PC-9 (cell line): ENCODE measurements around the gene CAB39L. TPM values are rescaled to one million over a fixed set of nuclear protein-coding genes. Genes with fewer than 3 reads are reported as not detected.

Source experiments
- BruUV-seq: library from RNA; stranded (reverse); fragments of 400-500 nt; replicated peaks from 2 replicates; lab custom pipeline; 2021; lab: Mats Ljungman, UMichigan
- CTCF ChIA-PET: fragments of 300-600 bp; sonication (Branson Sonifier 250); formaldehyde crosslinking; loops from one replicate; lab custom pipeline; 2022; ENCODE audit warnings: antibody characterized with exemption; lab: Charles Lee
- POLR2A ChIA-PET: fragments of 300-600 bp; sonication (Branson Sonifier 250); formaldehyde crosslinking; loops from one replicate; lab custom pipeline; 2022; ENCODE audit warnings: antibody characterized with exemption; ENCODE audit not compliant: unreplicated experiment; lab: Charles Lee
- DNase-seq, 2 experiments: peaks; one replicate each; pipeline versions ENCODE4 v3.0.0 to v3.0.0-alpha.2; 2015 to 2022; ENCODE audit warnings: mixed read lengths in 1 of 2
- H2AFZ ChIP-seq: fragments of 200-600 bp; sonication (generic); 2 replicates; pipeline ENCODE4 v1.8.1; 2017; ENCODE audit warnings: antibody characterized with exemption
- H3F3A ChIP-seq: fragments of 200-600 bp; sonication (generic); 2 replicates; pipeline ENCODE4 v1.8.1; 2017; ENCODE audit warnings: antibody characterized with exemption, mild to moderate bottlenecking, low read depth; ENCODE audit not compliant: insufficient read depth
- H3K27ac ChIP-seq: fragments of 200-600 bp; sonication (generic); 2 replicates; pipeline ENCODE4 v1.6.1; 2016; ENCODE audit warnings: mixed run types
- H3K27me3 ChIP-seq: fragments of 200-600 bp; sonication (generic); 2 replicates; pipeline ENCODE4 v1.6.1; 2016; ENCODE audit warnings: low read depth, mixed run types; ENCODE audit not compliant: insufficient read depth
- H3K36me3 ChIP-seq: fragments of 200-600 bp; sonication (generic); 2 replicates; pipeline ENCODE4 v1.6.1; 2016; ENCODE audit warnings: low read depth, mixed run types
- H3K4me1 ChIP-seq: fragments of 200-600 bp; sonication (generic); replicated peaks from 2 replicates; pipeline ENCODE4 v1.6.1; 2016; ENCODE audit warnings: mixed run types; ENCODE audit not compliant: insufficient read depth
- H3K4me2 ChIP-seq: fragments of 200-600 bp; sonication (generic); 2 replicates; pipeline ENCODE4 v1.6.1; 2017; ENCODE audit warnings: mixed run types
- H3K4me3 ChIP-seq: fragments of 200-600 bp; sonication (generic); 2 replicates; pipeline ENCODE4 v1.6.1; 2016; ENCODE audit warnings: mixed run types
- H3K79me2 ChIP-seq: fragments of 200-600 bp; sonication (generic); 2 replicates; pipeline ENCODE4 v1.6.1; 2017; ENCODE audit warnings: low read depth, mixed run types
- H3K9me2 ChIP-seq: fragments of 200-600 bp; sonication (generic); 2 replicates; pipeline ENCODE4 v1.8.1; 2017; ENCODE audit warnings: mild to moderate bottlenecking; ENCODE audit not compliant: insufficient read depth
- H3K9me3 ChIP-seq: fragments of 200-600 bp; sonication (generic); 2 replicates; pipeline ENCODE4 v1.8.1; 2016; ENCODE audit warnings: low read depth; ENCODE audit not compliant: insufficient read depth
- H4K20me1 ChIP-seq: fragments of 200-600 bp; sonication (generic); 2 replicates; pipeline ENCODE4 v1.8.1; 2017; ENCODE audit not compliant: insufficient read depth
- EZH2 ChIP-seq: fragments of 200-600 bp; sonication (generic); IDR thresholded peaks from 2 replicates; pipeline ENCODE4 v1.8.0; 2017; ENCODE audit warnings: antibody characterized with exemption, low read depth
- intact Hi-C: fragments of 100-400 bp; cut with micrococcal nuclease; formaldehyde crosslinking; loops from one replicate; pipeline ENCODE4 v1.10.0; 2022; ENCODE audit not compliant: unreplicated experiment
- total RNA-seq: library from RNA; stranded (reverse); gene quantifications from 2 replicates; pipeline ENCODE4 v1.2.3, GENCODE V29; 2021
- TF ChIP-seq, protein P1 (sequence below): fragments of 200-600 bp; sonication (generic); conservative IDR thresholded peaks from 2 replicates; pipeline ENCODE4 v1.6.1; 2017; ENCODE audit warnings: mixed run types, antibody characterized with exemption, mild to moderate bottlenecking, moderate library complexity

Gene CAB39L
- total RNA-seq, 1 experiment from 2014 or later: 10.7 TPM

DNA sequence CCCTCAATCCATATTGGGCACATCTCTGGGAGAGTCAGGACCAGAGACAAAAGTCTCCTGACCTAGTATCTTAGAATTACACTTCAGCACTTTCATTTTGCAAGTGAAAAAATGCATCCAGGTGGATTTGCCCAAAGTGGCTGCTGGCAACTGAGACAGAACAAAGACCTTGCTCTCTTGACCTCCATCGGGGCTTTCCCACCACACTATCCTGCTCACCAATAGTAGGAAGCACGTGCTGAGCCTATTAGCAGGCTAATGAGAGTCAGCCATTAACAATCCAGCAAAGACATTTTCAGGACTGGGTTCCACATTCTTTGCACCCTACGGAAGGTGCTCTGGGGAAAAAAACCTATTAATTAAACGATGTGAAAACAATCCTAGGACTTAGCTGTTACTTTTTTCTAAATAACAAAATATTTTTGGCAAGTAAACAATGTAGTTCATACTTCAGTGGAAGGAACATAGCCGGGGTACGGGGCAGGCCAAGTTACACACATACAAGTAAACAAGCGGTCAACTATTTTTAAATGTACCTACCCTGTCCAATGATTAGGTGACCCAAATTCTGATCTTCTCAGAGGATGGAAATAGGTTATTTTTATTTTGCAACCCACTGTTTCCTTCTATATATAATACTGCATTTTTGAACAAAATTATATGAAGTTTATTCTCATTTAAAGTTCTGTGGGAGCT is 117.5 kb downstream of the CAB39L start:
- CTCF ChIA-PET: no interaction called here
- Histone ChIP-seq H3F3A (no peaks in the 10 kb centered on the region), H3K4me1 (no peaks in the 10 kb centered on the region), H3K79me2 (no peaks in the 10 kb centered on the region), H3K27me3 (no peaks in the 10 kb centered on the region), H3K27ac (no peak overlapping the region), H3K4me3 (no peak overlapping the region), H3K9me3 (no peaks in the 10 kb centered on the region), H2AFZ (no peak overlapping the region), H3K36me3 (no peaks in the 10 kb centered on the region), H3K4me2 (no peak overlapping the region), H3K9me2 (no peaks in the 10 kb centered on the region), H4K20me1 (no peaks in the 10 kb centered on the region)
- intact Hi-C loops: no loop called here
- no TSS peak for BruUV-seq
- no peak for DNase-seq
- POLR2A ChIA-PET: no interaction called here
- no peak for TF ChIP-seq EZH2
- TF ChIP-seq, protein P1, sequence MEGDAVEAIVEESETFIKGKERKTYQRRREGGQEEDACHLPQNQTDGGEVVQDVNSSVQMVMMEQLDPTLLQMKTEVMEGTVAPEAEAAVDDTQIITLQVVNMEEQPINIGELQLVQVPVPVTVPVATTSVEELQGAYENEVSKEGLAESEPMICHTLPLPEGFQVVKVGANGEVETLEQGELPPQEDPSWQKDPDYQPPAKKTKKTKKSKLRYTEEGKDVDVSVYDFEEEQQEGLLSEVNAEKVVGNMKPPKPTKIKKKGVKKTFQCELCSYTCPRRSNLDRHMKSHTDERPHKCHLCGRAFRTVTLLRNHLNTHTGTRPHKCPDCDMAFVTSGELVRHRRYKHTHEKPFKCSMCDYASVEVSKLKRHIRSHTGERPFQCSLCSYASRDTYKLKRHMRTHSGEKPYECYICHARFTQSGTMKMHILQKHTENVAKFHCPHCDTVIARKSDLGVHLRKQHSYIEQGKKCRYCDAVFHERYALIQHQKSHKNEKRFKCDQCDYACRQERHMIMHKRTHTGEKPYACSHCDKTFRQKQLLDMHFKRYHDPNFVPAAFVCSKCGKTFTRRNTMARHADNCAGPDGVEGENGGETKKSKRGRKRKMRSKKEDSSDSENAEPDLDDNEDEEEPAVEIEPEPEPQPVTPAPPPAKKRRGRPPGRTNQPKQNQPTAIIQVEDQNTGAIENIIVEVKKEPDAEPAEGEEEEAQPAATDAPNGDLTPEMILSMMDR: no peak

DNA sequence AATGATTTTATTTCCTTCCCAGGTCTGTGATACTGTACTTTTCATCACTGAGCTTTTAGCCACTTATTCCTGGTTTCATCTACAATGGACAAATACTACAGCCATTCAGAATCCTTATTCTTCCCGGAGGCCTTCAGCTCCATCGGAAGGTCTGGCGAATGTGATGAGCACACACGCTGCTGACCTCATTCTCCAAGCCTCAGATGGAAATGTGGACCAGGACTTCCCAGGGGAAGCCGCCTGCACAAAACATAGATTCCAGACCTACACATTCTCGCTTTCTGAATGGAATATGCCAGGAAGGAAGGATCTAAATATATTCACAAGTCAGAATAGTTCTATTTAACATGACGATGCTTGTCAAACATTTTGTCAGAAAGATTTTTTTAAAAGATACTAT is 120.5 kb downstream of the CAB39L start:
- Histone ChIP-seq H3K4me1 (no peaks in the 10 kb centered on the region), H3K9me2 (no peaks in the 10 kb centered on the region), H3K27ac (no peak overlapping the region), H3K4me3 (no peak overlapping the region), H3K4me2 (no peak overlapping the region), H3K79me2 (no peaks in the 10 kb centered on the region), H3F3A (no peaks in the 10 kb centered on the region), H4K20me1 (no peaks in the 10 kb centered on the region), H3K36me3 (no peaks in the 10 kb centered on the region), H2AFZ (no peak overlapping the region), H3K9me3 (no peaks in the 10 kb centered on the region), H3K27me3 (no peaks in the 10 kb centered on the region)
- TF ChIP-seq, protein P1: no peak
- no peak for TF ChIP-seq EZH2
- ChIA-PET POLR2A (no interaction called here), CTCF (no interaction called here)
- intact Hi-C loops: no loop called here
- DNase-seq: no peak
- no TSS peak for BruUV-seq

- H3K27me3 ChIP-seq: no peaks in the 10 kb centered on the region
- no peaks in the 10 kb centered on the region for H3K4me1 ChIP-seq
- H2AFZ ChIP-seq: no peak overlapping the region
- intact Hi-C loops: no loop called here
- no peaks in the 10 kb centered on the region for H4K20me1 ChIP-seq
- no peaks in the 10 kb centered on the region for H3K9me3 ChIP-seq
- H3K27ac ChIP-seq: no peak overlapping the region
- ChIA-PET CTCF (no interaction called here), POLR2A (no interaction called here)
- no peak overlapping the region for H3K4me3 ChIP-seq
- no peak for TF ChIP-seq EZH2
- TF ChIP-seq, protein P1: no peak
- BruUV-seq: no TSS peak
- H3F3A ChIP-seq: no peaks in the 10 kb centered on the region
- no peaks in the 10 kb centered on the region for H3K79me2 ChIP-seq
- H3K36me3 ChIP-seq: no peaks in the 10 kb centered on the region
- DNase-seq: no peak
- no peak overlapping the region for H3K4me2 ChIP-seq
- H3K9me2 ChIP-seq: no peaks in the 10 kb centered on the region
Observed at GRCh38 chr13:49322702-49323101, 121.2 kb downstream of the CAB39L start.
